H9 (cell line): Measurements from ENCODE around the gene LRRC27. TPM values are rescaled to one million over a fixed set of nuclear protein-coding genes. Genes with fewer than 3 reads are reported as not detected.

ENCODE experiments used
- DNase-seq: peaks from one replicate; pipeline ENCODE4 v3.0.0-alpha.2; 2017
- H2AFZ ChIP-seq: one replicate; pipeline ENCODE4 v1.6.1; 2013; ENCODE audit warnings: mild to moderate bottlenecking, low read length, control low read depth, moderate library complexity
- H2AK5ac ChIP-seq: 2 replicates; pipeline ENCODE4 v1.6.1; 2013; ENCODE audit warnings: low read length, control low read depth, mixed read lengths; ENCODE audit not compliant: insufficient read length
- H2BK120ac ChIP-seq: one replicate; pipeline ENCODE4 v1.6.1; 2013; ENCODE audit warnings: low read depth, mild to moderate bottlenecking, low read length, control low read depth, inconsistent platforms; ENCODE audit not compliant: poor library complexity, severe bottlenecking
- H2BK12ac ChIP-seq: 2 replicates; pipeline ENCODE4 v1.6.1; 2013; ENCODE audit warnings: low read length, control low read depth, mixed read lengths, low read depth; ENCODE audit not compliant: insufficient read length
- H2BK15ac ChIP-seq: 2 replicates; pipeline ENCODE4 v1.6.1; 2013; ENCODE audit warnings: low read depth, low read length, control low read depth
- H2BK20ac ChIP-seq: one replicate; pipeline ENCODE4 v1.6.1; 2013; ENCODE audit warnings: low read depth, mild to moderate bottlenecking, low read length, control low read depth, inconsistent platforms; ENCODE audit not compliant: poor library complexity, severe bottlenecking
- H2BK5ac ChIP-seq: 2 replicates; pipeline ENCODE4 v1.6.1; 2013; ENCODE audit warnings: low read length, control low read depth, mixed read lengths; ENCODE audit not compliant: insufficient read length
- H3K14ac ChIP-seq: 2 replicates; pipeline ENCODE4 v1.6.1; 2013; ENCODE audit warnings: low read length, control low read depth; ENCODE audit not compliant: insufficient read depth
- H3K18ac ChIP-seq: 2 replicates; pipeline ENCODE4 v1.6.1; 2013; ENCODE audit warnings: low read depth, mild to moderate bottlenecking, mixed read lengths, low read length, control low read depth; ENCODE audit not compliant: insufficient read length
- H3K23ac ChIP-seq: 2 replicates; pipeline ENCODE4 v1.6.1; 2013; ENCODE audit warnings: low read length, control low read depth, mixed read lengths, low read depth; ENCODE audit not compliant: insufficient read length
- H3K23me2 ChIP-seq: 2 replicates; pipeline ENCODE4 v1.6.1; 2013; ENCODE audit warnings: low read depth, mild to moderate bottlenecking, mixed read lengths, low read length, control low read depth; ENCODE audit not compliant: insufficient read length, poor library complexity, severe bottlenecking
- H3K27ac ChIP-seq: 2 replicates; pipeline ENCODE4 v1.5.1; 2013; ENCODE audit warnings: low read length, control low read depth, mixed read lengths, low read depth; ENCODE audit not compliant: insufficient read length
- H3K27me3 ChIP-seq: 2 replicates; pipeline ENCODE4 v1.6.1; 2013; ENCODE audit warnings: low read length, control low read depth, inconsistent platforms; ENCODE audit not compliant: insufficient read depth
- H3K4ac ChIP-seq: 2 replicates; pipeline ENCODE4 v1.6.1; 2013; ENCODE audit warnings: low read depth, mild to moderate bottlenecking, control low read depth, inconsistent platforms, low read length, moderate library complexity
- H3K4me1 ChIP-seq: 2 replicates; pipeline ENCODE4 v1.6.1; 2013; ENCODE audit warnings: low read length, control low read depth, inconsistent platforms; ENCODE audit not compliant: insufficient read depth
- H3K4me2 ChIP-seq: 2 replicates; pipeline ENCODE4 v1.6.1; 2013; ENCODE audit warnings: low read length, control low read depth, mixed read lengths; ENCODE audit not compliant: insufficient read length, insufficient read depth
- H3K56ac ChIP-seq: 2 replicates; pipeline ENCODE4 v1.6.1; 2013; ENCODE audit warnings: low read depth, mild to moderate bottlenecking, mixed read lengths, low read length, control low read depth; ENCODE audit not compliant: insufficient read length
- H3K79me1 ChIP-seq: 2 replicates; pipeline ENCODE4 v1.6.1; 2013; ENCODE audit warnings: low read depth, mild to moderate bottlenecking, moderate library complexity, low read length, control low read depth, inconsistent platforms; ENCODE audit not compliant: insufficient read depth, poor library complexity, severe bottlenecking
- H3K79me2 ChIP-seq: 2 replicates; pipeline ENCODE4 v1.6.1; 2013; ENCODE audit warnings: low read length, control low read depth, inconsistent platforms; ENCODE audit not compliant: insufficient read depth
- H3K9ac ChIP-seq: 2 replicates; pipeline ENCODE4 v1.6.1; 2013; ENCODE audit warnings: low read length, control low read depth, mixed read lengths; ENCODE audit not compliant: insufficient read length; ENCODE audit errors: extremely low read depth
- H3K9me3 ChIP-seq: one replicate; pipeline ENCODE4 v1.6.1; 2013; ENCODE audit warnings: low read depth, low read length, inconsistent platforms; ENCODE audit not compliant: control insufficient read depth
- H3T11ph ChIP-seq: one replicate; pipeline ENCODE4 v1.6.1; 2013; ENCODE audit warnings: mild to moderate bottlenecking, low read length, control low read depth, inconsistent platforms
- H4K20me1 ChIP-seq: one replicate; pipeline ENCODE4 v1.6.1; 2013; ENCODE audit not compliant: control insufficient read depth, insufficient read length, insufficient read depth
- H4K5ac ChIP-seq: 2 replicates; pipeline ENCODE4 v1.6.1; 2013; ENCODE audit warnings: low read depth, mild to moderate bottlenecking, mixed read lengths, low read length, control low read depth; ENCODE audit not compliant: insufficient read length
- H4K8ac ChIP-seq: replicated peaks from 2 replicates; pipeline ENCODE4 v1.6.1; 2013; ENCODE audit warnings: low read length, control low read depth, mixed read lengths, low read depth; ENCODE audit not compliant: insufficient read length
- H4K91ac ChIP-seq: 2 replicates; pipeline ENCODE4 v1.6.1; 2013; ENCODE audit warnings: low read depth, mild to moderate bottlenecking, moderate library complexity, mixed read lengths, low read length, control low read depth; ENCODE audit not compliant: insufficient read length
- H3K27ac Mint-ChIP-seq, 3 experiments: 2 replicates in 2 of 3; 3 replicates in 1 of 3; pipeline ENCODE4 v1.8.0; 2020 to 2021; ENCODE audit warnings: mixed read lengths in 3 of 3, mild to moderate bottlenecking in 1 of 3, moderate library complexity in 1 of 3
- H3K27me3 Mint-ChIP-seq: 2 replicates; pipeline ENCODE4 v1.8.0; 2021; ENCODE audit warnings: low read depth, mild to moderate bottlenecking, moderate library complexity, mixed read lengths
- H3K36me3 Mint-ChIP-seq, 3 experiments: 2 replicates in 2 of 3; 3 replicates in 1 of 3; pipeline ENCODE4 v1.8.0; 2020 to 2021; ENCODE audit warnings: low read depth in 3 of 3, mixed read lengths in 3 of 3; ENCODE audit not compliant: insufficient read depth in 1 of 3
- H3K4me1 Mint-ChIP-seq, 2 experiments: 2 replicates each; pipeline ENCODE4 v1.8.0; 2020; ENCODE audit warnings: mixed read lengths in 2 of 2
- H3K4me3 Mint-ChIP-seq, 2 experiments: 2 replicates in 1 of 2; 3 replicates in 1 of 2; pipeline ENCODE4 v1.8.0; 2020 to 2021; ENCODE audit warnings: mild to moderate bottlenecking in 2 of 2, mixed read lengths in 2 of 2, moderate library complexity in 1 of 2
- H3K9me3 Mint-ChIP-seq, 2 experiments: 2 replicates in 1 of 2; 3 replicates in 1 of 2; pipeline ENCODE4 v1.8.0; 2020; ENCODE audit warnings: mild to moderate bottlenecking in 2 of 2, mixed read lengths in 2 of 2, moderate library complexity in 1 of 2
- CTCF ChIP-seq: fragments of 200-600 bp; sonication (generic); conservative IDR thresholded peaks from 3 replicates; pipeline ENCODE4 v1.8.0; 2021; ENCODE audit warnings: antibody characterized with exemption, mild to moderate bottlenecking
- WGBS: extraction: QIAGEN DNeasy Blood & Tissue Kit; methylation state at CpG from one replicate; pipeline ENCODE4 v1.1.7; 2013; ENCODE audit warnings: missing lambda C conversion rate, low lambda C conversion rate, mixed read lengths; ENCODE audit not compliant: insufficient read length; ENCODE audit errors: extremely low coverage; 5-methylcytosine and 5-hydroxymethylcytosine counted together
- total RNA-seq: library from RNA; stranded (reverse); gene quantifications from 2 replicates; pipeline ENCODE4 v1.2.1, GENCODE V29; 2021

LRRC27 gene
- total RNA-seq, 1 experiment from 2014 or later: 2.7 TPM

GRCh38 chr10:132346806-132347205 is 14.8 kb downstream of the LRRC27 start:
- no peak overlapping the region for H4K8ac ChIP-seq

More at GRCh38 chr10:132346806-132347205, 14.8 kb downstream of the LRRC27 start:
- Histone ChIP-seq H3K23ac (no peak overlapping the region), H3K9ac (no peak overlapping the region), H2BK5ac (no peak overlapping the region), H3K27me3 (no peaks in the 10 kb centered on the region), H3K4ac (no peak overlapping the region), H2BK15ac (no peak overlapping the region), H4K20me1 (no peaks in the 10 kb centered on the region), H3K56ac (no peak overlapping the region), H4K5ac (no peak overlapping the region), H3K23me2 (no peaks in the 10 kb centered on the region), H3T11ph (no peak overlapping the region), H2BK20ac (no peak overlapping the region), H3K4me1 (no peaks in the 10 kb centered on the region), H2BK12ac (no peak overlapping the region), H3K27ac (no peak overlapping the region), H3K9me3 (no peaks in the 10 kb centered on the region), H2BK120ac (no peak overlapping the region), H3K18ac (no peak overlapping the region), H3K79me1 (no peaks in the 10 kb centered on the region), H2AFZ (no peak overlapping the region), H4K91ac (no peak overlapping the region), H2AK5ac (no peak overlapping the region), H3K79me2 (no peaks in the 10 kb centered on the region), H3K4me2 (no peak overlapping the region), H3K14ac (no peak overlapping the region)
- Mint-ChIP-seq H3K4me1 (peaks cover 4 to 9% of the 10 kb centered on the region in 2 experiments; a peak in 3 of 4 replicates), H3K27me3 (peaks cover 5% of the 10 kb centered on the region), H3K4me3 (no peak overlapping the region), H3K36me3 (peaks cover 0 to 4% (median 0%) of the 10 kb centered on the region in 3 experiments; a peak in 2 of 7 replicates), H3K27ac (peak overlapping the region in 1 of 3 experiments; percentile 81; a peak in 1 of 7 replicates), H3K9me3 (no peaks in the 10 kb centered on the region; a peak in 1 of 5 replicates)
- no CpG with 5 or more reads among the region's 9 CpGs for WGBS
- TF ChIP-seq CTCF: no peak
- DNase-seq: no peak
